ENCODE measurements around the gene CARHSP1.
"Not testable (repeated sequence)": the region's sequence is repeated elsewhere in the genome, so short reads cannot be mapped to it uniquely, and the experiment has no call there.

CARHSP1 gene

DNA sequence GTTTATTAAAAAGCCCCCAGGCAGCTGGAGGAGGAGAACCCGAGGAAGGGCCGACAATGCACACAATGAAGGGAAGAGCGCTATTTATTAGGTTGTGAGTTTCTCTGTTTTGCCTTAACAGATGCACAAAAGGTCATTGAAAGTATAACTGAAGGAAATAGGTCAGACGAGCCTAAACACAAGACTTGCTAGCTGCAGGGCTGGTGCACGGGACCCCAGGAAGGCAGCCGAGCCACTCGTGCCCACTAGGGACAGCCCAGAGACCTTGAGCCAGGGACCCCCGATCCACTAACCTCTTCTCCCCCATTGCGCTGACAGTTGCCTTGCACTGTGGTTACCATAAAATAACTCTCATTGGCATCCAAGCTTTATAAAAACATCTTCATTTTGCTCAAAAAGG lies 24.6 kb upstream of the CARHSP1 start:
- no peak for DNase-seq (ENCODE audit: low spot score)

DNA sequence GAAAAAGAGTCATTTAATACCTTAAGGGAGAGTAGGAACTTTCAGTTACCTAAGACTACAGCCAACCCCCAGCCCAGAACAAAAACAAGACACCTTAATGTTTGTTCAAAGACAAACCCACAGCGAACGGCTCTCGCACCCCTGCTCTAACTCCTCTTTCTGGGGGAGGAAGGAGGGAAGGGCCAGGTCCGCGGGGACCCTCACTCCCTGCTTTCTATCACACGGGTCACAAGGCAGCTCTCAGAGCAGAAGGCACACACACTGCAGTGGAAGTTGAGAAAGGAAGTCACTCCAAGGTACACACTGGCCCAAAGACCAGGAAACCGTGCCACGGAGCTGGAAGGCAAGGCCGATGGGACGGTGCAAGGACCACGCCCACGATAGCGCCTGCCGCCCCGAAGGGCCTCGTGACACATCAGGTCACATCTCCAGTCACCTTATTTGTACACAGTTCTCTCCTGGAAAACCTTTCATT lies 23.3 kb upstream of the CARHSP1 start:
- DNase-seq (ENCODE audit: low spot score) = no peak

DNA sequence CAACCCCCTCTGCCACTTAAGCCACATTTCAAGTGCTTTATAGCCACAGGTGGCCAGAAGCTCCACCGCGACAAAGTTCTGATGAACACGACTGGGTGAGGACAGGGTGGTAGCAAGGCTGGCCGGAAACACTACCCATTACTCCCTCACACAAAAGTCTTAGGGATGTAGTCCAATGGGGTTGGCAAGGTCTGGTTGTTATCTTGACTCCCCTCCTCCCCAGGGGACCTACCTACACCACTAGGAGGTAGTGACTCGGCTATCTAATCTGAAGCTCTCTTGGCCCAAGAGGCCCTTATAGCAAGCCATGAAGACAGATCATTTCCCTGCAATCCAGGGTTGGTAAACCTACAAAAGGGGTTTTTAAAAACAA lies 21.7 kb upstream of the CARHSP1 start:
- DNase-seq (ENCODE audit: low spot score) = no peak

DNA sequence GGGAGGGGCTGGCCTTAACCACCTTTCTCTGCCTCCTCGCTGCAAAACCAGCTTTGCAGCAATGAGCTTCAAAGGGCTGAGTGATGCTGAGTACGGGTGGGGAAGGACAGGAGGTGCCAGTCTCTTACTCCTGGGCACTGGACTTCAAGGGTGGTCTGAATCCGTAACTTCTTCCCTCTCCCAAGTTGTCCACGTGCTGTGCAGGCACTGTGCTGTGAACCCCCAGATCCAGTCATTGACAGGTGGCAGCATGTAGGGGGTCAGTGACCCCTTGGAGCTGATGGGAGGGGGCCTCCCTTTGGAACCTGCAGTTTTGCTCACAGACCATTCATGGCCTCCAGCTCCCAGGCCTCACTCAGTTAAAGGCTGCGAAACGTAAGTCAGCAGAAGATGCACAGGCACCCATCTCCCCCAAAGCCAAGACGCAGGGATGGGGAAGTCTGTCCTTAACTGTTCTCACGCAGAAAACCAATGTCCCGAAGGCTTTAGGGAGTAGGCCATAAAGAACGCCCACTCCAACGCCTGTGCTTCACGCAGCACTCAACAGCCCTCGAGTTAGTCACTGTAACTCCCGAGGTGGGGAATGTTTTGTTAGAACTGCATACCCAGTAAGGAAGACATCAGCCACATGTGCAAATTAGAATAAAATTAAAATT lies 21.2 kb upstream of the CARHSP1 start:
- DNase-seq (ENCODE audit: low spot score) = no peak

DNA sequence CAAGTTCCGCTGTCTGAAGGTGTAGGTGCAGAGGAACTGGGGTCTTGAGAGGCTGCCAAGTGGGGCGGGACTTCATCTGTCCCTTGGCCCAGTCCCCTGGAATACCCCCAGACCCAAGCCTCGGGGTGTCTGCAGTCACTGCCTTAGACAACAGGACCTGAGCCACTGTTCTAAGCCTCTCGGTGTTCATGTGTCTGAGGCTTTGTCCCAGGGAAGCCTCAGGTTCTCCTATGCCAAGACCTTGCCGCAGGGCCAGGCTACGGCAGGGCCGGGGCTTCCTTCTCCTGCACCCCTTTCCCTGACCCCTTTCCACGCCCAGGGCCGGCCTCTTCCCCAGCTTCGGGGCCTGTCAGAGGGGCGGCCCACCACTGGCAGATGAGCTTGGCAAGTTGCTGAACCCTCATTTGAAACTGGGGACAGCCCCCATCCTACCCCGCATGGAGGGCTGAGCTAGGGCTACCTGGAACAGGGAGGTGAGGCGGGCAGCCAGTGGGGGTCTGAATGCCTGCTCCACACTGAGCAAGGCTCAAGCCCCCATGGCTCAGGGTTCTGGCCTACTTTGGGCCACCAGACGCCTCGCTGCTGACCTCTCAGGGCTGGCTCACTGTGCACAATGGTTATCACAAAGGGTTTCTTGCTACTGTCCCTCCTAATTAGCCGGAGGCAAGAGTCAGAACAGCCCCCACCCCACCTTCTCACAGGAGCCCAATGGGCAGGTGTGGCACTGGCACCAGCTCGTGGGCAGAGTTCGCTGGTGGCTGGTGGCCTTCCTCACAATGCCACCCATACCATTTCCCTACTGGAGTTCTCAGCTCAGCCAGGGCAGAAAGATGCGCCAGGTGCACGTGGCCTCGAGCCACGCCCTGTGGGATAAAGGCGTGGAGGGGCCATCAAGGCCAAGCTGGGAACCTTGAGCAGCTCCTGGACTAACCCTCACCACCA lies 20.4 kb upstream of the CARHSP1 start:
- DNase-seq (ENCODE audit: low spot score) = no peak

DNA sequence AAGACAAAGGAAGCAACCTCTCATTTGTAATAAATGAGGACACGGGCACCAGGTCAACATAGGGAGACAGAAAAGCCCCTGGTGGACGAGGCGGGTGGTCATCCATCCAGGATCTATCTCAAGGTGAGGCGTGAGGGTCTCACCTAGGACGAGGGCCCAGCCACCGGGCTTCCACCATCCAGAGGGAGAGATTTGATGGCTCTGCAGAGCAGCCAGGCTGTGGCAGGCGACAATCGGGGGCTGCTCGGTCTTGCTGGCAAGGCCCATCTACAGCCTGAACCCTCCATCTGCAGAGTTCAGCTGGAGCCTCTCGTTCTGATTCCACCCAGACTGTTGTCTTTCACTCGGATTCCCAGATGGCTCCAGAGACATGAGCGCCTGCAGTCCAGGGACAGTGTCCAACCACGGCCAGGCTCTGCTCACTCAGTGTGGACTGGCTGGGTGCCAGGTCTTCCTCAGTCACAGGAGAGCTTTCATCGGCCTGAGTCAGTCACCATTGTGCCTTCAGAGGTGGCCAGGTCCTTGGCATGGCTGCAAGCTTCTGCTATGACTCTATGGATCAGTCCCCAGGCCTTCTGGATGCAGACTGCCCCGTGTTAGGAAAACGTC lies 19.2 kb upstream of the CARHSP1 start:
- DNase-seq (ENCODE audit: low spot score) = no peak

DNA sequence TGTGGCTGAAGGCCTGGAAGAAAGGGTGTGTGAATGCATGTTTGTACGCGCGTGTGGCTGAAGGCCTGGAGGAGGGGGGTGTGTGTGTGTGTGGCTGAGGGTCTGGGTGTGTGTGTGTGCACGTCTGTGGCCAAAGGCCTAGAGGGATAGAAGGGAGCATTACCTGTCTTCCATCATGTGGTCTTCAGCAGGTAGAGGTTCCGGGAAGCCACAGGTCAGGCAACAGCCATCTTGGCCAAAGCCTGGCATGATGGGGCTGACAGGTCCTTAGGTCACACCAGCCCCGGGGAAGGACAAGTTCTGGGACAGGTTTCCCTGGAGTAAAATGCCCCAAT lies 18.6 kb upstream of the CARHSP1 start:
- no peak for DNase-seq (ENCODE audit: low spot score)

DNA sequence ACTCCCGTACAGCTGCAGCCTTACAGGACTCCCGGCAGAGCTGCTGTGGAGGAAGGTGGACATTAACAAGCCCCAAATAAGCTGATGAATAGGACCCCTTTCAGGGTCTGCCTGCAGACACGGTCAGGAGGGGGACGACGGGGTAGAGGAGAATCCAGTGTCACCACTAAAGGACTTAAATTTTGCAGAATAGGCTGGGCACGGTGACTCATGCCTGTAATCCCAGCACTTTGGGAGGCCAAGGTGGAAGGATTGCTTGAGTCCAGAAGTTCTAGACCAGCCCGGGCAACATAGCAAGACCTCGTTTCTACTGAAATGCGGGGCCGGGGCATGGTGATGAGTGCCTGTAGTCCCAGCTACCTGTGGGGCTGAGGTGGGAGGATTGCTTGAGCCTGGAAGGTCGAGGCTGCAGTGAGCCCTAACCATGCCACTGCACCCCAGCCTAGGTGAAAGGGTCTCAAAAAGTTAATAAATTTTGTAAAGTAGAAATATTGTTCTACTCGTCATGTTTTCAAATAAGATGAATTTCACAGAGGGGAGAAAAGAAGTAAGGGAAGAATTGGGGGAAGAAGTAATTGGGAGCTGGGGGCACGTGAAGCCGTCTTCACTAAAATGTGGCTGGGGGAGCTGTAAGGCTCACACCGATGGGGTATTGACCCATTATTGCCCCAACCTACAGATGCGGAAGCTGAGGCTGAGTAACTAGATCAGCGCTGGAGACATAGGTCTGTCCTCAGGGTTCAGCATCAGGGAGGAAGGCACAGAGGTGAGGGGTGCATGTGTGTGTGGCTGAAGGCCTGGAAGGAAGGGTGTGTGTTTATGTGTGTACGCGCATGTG lies 18.0 kb upstream of the CARHSP1 start:
- no peak for DNase-seq (ENCODE audit: low spot score)

DNA sequence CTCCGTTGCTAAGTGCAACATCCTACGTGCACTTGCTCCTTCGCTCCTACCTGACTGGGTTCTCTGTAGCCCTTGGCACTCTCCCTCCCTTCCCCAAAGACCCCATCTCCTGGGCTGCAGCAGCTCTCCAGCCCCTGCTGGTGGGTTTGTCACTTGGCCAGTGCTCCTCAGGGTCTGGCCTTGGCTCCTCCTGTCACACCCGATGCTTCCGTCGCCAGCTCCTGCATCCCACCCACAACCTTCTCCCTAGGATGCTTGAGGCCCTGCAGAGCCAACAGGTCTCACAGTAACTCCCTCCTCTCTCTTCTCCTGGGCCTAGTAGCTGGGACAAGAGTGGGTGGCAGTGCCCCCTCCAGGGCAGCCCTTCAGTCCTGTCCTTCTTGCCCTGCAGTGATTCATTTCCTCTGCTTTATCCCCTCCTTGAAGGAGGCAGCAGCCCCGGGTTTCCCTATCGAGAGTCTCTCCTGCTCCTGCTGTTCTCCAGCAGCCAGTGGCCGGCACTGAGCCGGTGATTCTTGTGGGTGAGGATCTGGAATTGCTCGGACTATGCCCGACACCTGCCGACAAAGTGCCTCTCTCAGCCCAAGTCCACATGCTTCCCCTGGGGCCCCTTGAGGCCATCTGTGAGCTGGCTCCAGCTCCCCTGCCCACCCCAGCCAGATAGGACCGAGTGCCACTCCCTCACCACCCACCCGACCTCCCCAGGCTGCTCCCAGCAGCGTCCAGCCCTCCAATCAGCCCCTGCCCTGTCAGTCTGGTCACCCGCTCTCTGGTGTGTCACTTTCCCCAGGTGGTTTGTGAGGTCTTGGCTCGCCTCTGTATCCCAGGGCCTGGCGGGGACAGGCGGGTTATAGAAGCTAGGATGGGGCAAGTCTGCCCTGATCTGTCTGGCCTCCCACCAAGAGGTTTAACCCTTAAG lies 17.1 kb upstream of the CARHSP1 start:
- no peak for DNase-seq (ENCODE audit: low spot score)

DNA sequence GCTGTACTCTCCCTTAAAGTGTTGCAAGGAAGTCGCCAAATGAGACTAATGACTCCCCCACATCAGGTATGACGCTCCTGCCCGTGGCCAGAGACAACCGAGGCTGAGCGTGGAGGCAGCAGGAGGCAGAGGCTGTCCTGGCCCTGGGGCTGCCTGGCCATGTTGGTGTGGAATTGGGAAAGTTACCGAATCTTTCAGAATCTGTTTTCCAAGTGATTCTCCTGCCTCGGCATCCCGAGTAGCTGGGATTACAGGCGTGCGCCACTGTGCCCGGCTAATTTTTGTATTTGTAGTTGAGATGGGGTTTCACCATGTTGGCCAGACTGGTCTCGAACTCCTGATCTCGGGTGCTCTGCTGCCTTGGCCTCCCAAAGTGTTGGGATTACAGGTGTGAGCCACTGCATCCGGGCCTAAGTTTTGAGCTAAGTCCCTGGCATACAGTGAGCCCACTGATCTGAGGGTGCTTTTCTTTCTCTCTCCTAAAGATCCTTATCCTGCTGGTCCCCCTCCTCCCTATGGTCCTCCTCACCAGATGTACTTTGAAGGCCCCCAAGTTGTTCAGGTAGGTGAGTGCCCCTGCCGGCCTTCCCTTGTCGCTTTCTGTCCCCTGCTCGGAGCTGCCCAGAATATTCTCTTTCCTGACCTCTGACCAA lies 14.0 kb upstream of the CARHSP1 start:
- no peak for DNase-seq (ENCODE audit: low spot score)

DNA sequence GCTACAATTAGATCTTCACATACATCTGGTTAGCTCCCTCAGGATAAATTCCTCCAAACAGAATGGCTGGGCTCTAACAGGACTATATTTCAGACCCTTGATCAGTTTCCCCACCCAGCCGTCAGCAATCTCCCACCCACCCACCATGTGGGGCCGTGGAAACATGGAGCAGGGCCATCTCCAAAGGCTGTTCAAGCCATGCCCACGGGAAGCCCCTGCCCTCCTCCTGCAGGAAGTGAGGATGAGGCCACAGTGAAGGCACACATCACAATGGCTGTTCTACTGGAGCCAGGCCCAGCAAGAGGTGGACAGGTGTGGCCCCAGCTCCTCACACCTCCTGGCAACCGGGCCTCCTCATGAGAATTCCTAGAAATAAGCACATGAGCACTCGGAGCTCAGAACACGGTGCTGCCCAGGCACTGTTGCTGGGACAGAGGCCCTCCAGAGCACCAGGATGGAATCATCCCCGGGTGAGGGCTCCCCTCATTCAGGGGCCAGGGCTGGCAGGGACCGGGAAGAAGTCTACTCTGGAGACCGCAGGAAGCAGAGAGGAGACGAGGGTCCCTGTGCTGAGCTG lies 13.3 kb upstream of the CARHSP1 start, which contains the start of gene LITAFD:
LITAFD (plus strand) TSS at position 311 of the 577 bp plus-strand sequence. CDS start 2,005 bp downstream, outside the sequence.
- no peak for DNase-seq (ENCODE audit: low spot score)

DNA sequence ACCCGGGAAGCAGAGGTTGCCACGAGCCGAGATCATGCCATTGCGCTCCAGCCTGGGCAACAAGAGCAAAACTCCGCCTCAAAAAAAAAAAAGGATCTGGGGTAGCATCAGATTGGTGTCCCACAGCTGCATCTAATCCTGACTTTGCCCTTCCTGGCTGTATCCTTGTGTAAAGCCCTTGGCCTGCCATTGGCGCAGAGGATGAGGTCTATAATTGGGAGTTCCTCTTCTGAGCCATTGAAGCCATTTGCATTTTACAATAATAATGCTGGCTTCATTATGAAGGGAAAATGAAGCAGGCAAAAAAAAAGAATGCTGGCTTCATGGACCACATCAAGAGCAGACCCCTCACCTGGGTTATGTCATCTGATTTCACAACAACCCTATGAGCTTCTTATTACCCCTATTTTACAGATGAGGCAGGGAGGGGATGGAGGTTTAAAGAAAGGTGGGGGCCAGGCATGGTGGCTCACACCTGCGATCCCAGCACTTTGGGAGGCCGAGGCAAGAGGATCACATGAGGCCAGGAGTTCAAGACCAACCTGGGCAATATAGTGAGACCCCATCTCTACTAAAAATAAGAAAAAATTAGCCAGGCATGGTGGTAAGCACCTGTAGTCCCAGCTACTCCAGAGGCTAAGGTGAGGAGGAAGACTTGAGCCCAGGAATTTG lies 12.2 kb upstream of the CARHSP1 start:
- no peak for DNase-seq (ENCODE audit: low spot score)

DNA sequence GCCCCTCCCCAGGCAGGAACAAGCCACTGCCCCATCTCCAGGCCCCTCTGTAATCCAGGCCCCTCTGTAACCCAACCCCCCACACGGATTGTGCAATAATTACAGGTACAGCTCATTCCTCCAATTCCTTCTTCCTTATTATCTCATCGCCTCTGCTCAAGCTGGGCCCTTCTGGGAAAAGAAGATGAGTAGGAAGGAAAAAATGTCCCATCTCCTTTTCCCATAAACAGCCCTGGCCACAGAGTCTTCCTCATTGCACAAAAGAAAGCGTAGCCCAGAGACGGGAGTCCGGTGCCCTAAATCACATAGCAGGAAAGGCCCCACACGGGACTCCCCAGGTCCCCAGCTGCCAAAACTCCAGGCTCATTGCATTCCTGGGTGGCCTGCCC lies 9.7 kb upstream of the CARHSP1 start:
- DNase-seq (ENCODE audit: low spot score) = no peak

DNA sequence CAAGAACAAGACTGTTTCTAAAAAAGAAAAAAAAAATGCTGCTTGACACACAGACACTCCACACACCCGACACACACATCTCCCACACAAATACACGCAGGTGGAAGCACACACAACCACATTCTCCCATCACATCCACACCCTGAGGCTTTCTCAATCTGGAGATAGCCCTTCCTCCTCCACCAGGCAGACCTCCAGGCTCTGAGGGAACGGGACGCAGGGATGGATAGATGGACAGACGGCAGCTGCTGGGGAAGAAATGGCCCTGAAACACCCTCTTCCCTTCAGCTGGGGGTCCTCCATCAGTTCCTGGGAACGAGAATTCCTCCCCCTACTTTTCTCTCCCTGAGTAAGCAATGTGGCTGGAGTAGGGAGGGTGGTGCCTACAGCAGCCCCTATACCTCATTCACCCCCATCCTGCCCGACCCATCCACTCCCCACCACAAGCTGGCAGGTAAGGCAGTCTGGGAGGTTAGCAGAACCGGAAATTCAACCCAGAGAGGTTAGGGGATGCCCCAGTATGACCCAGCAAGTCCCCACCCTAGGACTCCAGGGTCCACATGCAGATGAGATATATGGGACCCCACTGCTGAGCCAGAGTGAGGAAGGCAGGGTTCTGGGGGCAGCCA lies 9.2 kb upstream of the CARHSP1 start:
- DNase-seq (ENCODE audit: low spot score) = no peak

DNA sequence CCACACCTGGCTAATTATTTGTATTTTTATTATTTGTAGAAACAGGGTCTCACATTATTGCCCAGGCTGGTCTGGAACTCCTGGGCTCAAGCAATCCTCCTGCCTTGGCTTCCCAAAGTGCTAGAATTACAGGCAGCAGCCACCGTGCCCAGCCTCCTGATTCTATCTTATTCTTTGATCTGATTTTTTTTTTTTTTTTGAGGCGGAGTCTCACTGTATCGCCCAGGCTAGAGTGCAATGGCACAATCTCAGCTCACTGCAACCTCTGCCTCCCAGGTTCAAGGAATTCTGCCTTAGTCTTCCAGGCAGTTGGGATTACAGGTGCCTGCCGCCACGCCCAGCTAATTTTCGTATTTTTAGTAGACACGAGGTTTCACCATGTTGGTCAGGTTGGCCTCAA lies 6.5 kb upstream of the CARHSP1 start:
- DNase-seq (ENCODE audit: low spot score) = not testable (repeated sequence)

DNA sequence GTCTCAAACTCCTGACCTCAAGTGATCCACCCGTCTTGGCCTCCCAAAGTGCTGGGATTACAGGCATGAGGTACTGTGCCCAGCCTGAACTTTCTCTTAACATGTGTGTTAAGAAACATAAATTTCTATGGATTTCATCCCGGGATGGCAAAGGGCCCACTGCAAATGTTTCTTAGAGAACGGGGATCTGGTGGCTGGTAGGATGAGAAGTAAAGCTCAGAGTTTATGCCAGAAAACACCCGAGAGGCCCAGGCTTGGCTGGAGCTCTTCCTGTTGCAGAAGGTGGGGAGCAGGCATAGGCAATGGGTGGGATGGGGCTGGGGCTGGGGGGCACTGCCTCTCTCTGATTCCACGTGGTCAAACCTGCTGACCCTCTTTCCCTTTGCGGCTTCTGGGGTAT lies 5.6 kb upstream of the CARHSP1 start:
- no peak for DNase-seq (ENCODE audit: low spot score)

DNA sequence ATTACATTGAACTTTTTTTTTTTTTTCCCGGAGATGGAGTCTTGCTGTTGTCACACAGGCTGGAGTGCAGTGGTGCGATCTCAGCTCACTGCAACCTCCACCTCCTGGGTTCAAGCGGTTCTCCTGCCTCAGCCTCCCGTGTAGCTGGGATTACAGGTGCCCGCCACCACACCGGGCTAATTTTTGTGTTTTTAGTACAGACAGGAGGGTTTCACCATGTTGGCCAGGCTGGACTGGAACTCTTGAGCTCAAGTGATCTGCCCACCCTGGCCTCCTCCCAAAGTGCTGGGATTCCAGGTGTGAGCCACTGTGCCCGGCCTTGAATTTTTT lies 5.0 kb upstream of the CARHSP1 start:
- not testable (repeated sequence) for DNase-seq (ENCODE audit: low spot score)

DNA sequence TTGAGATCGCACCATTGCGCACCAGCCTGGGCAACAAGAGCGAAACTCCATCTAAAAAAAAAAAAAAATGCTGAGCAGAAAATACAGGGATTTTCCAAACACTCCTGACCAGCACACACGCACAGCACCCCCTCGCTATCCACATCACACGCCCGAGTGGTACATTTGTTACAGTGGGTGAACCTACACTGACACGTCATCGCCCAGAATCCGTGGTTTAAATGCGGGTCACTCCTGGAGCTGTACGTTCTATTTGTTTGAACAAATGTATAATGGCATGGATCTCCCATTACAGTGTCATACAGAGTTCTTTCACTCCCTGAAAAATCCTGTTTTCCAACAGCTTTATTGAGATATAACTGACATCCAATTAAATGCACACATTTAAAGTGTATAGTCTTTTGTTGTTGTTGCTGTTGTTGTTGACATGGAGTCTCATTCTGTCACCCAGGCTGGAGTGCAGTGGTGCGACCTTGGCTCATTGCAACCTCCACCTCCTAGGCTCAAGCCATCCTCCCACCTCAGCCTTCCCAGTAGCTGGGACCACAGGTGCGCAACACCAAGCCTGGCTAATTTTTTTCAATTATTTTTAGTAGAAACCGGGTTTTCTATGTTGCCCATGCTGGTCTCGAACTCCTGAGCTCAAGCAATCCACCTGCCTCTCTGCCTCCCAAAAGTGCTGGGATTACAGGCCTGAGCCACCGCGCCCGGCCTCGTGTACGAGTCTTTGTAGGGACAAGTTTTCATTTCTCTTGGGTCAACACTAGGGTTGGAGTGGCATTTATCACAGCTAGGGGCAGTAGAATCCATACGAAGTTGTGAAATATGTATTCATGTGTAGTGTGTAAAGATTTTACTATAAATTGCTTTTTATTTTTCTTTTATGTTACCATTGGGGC lies 4.4 kb upstream of the CARHSP1 start:
- DNase-seq (ENCODE audit: low spot score) = no peak
